ENCODE data around the gene ANXA5. TPM values are rescaled to one million over a fixed set of nuclear protein-coding genes. Genes with fewer than 3 reads are reported as not detected.
"Not testable (repeated sequence)": the region's sequence is repeated elsewhere in the genome, so short reads cannot be mapped to it uniquely, and the experiment has no call there.

The ANXA5 gene
- total RNA-seq, 4 donors from 2014 or later = 78.1 to 137 (median 94.2) TPM

GRCh38 chr4:121738780-121739535 lies 42.2 kb upstream of the ANXA5 start:
- DNase-seq (ENCODE audit: low spot score in 2 of 2) = no peak
- TF ChIP-seq POLR2A (IDR thresholded peaks at IDR 0.05) (no peak), CTCF (IDR thresholded peaks at IDR 0.05) (no peak)
- intact Hi-C loops (cut with DNase I; ENCODE audit: low total_unique reads) = no loop called here
- H3K4me3 ChIP-seq (ENCODE audit: low read depth, poor library complexity, severe bottlenecking) = no peak overlapping the region
- 65 to 70% methylated on average over 2 of the region's 2 CpGs for WGBS, 2 donors

- DNase-seq (ENCODE audit: low spot score in 2 of 2) = no peak
- TF ChIP-seq POLR2A (IDR thresholded peaks at IDR 0.05) (no peak), CTCF (IDR thresholded peaks at IDR 0.05) (no peak)
- 55 to 62% methylated on average over 10 of the region's 10 CpGs for WGBS, 2 donors
- no peak overlapping the region for H3K4me3 ChIP-seq (ENCODE audit: low read depth, poor library complexity, severe bottlenecking)
- intact Hi-C loops (cut with DNase I; ENCODE audit: low total_unique reads) = no loop called here
These were observed 41.2 kb upstream of the ANXA5 start for GRCh38 chr4:121737846-121738554.

GRCh38 chr4:121736735-121737351 lies 40.1 kb upstream of the ANXA5 start:
- intact Hi-C loops (cut with DNase I; ENCODE audit: low total_unique reads) = no loop called here
- no peak overlapping the region for H3K4me3 ChIP-seq (ENCODE audit: low read depth, poor library complexity, severe bottlenecking)
- no peak for DNase-seq (ENCODE audit: low spot score in 2 of 2)
- TF ChIP-seq POLR2A (IDR thresholded peaks at IDR 0.05) (no peak), CTCF (IDR thresholded peaks at IDR 0.05) (no peak)
- WGBS, 2 donors = 74 to 79% methylated on average over 5 of the region's 5 CpGs

GRCh38 chr4:121734571-121734970 lies 37.8 kb upstream of the ANXA5 start:
- intact Hi-C loops (cut with DNase I; ENCODE audit: low total_unique reads) = no loop called here
- TF ChIP-seq POLR2A (IDR thresholded peaks at IDR 0.05) (no peak), CTCF (IDR thresholded peaks at IDR 0.05) (no peak)

GRCh38 chr4:121733942-121734341 lies 37.2 kb upstream of the ANXA5 start:
- H3K4me3 ChIP-seq (ENCODE audit: low read depth, poor library complexity, severe bottlenecking) = no peak overlapping the region
- intact Hi-C loops (cut with DNase I; ENCODE audit: low total_unique reads) = no loop called here
- 86 to 94% methylated on average over 1 of the region's 1 CpG for WGBS, 2 donors
- no peak for TF ChIP-seq POLR2A (IDR thresholded peaks at IDR 0.05)
- TF ChIP-seq CTCF (IDR thresholded peaks at IDR 0.05) = no peak
- DNase-seq (ENCODE audit: low spot score in 2 of 2) = no peak

More at GRCh38 chr4:121734571-121734970, 37.8 kb upstream of the ANXA5 start:
- H3K4me3 ChIP-seq (ENCODE audit: low read depth, poor library complexity, severe bottlenecking) = no peak overlapping the region
- DNase-seq (ENCODE audit: low spot score in 2 of 2) = no peak
- 75 to 78% methylated on average over 1 of the region's 1 CpG for WGBS, 2 donors

- H3K4me3 ChIP-seq (ENCODE audit: low read depth, poor library complexity, severe bottlenecking); DNase-seq (ENCODE audit: low spot score in 2 of 2); intact Hi-C loops (cut with DNase I; ENCODE audit: low total_unique reads): not testable (repeated sequence)
- WGBS, 2 donors = 91% methylated on average over 2 of the region's 2 CpGs
These were observed 33.0 kb upstream of the ANXA5 start for GRCh38 chr4:121729753-121730152.
